PC-9 (cell line): Measurements from ENCODE around the gene STX8. TPM values are rescaled to one million over a fixed set of nuclear protein-coding genes. Genes with fewer than 3 reads are reported as not detected.

Experiments
- BruUV-seq: library from RNA; stranded (reverse); fragments of 400-500 nt; replicated peaks from 2 replicates; lab custom pipeline; 2021; lab: Mats Ljungman, UMichigan
- CTCF ChIA-PET: fragments of 300-600 bp; sonication (Branson Sonifier 250); formaldehyde crosslinking; loops from one replicate; lab custom pipeline; 2022; ENCODE audit warnings: antibody characterized with exemption; lab: Charles Lee
- POLR2A ChIA-PET: fragments of 300-600 bp; sonication (Branson Sonifier 250); formaldehyde crosslinking; loops from one replicate; lab custom pipeline; 2022; ENCODE audit warnings: antibody characterized with exemption; ENCODE audit not compliant: unreplicated experiment; lab: Charles Lee
- DNase-seq, 2 experiments: peaks; one replicate each; pipeline versions ENCODE4 v3.0.0 to v3.0.0-alpha.2; 2015 to 2022; ENCODE audit warnings: mixed read lengths in 1 of 2
- H2AFZ ChIP-seq: fragments of 200-600 bp; sonication (generic); 2 replicates; pipeline ENCODE4 v1.8.1; 2017; ENCODE audit warnings: antibody characterized with exemption
- H3F3A ChIP-seq: fragments of 200-600 bp; sonication (generic); 2 replicates; pipeline ENCODE4 v1.8.1; 2017; ENCODE audit warnings: antibody characterized with exemption, mild to moderate bottlenecking, low read depth; ENCODE audit not compliant: insufficient read depth
- H3K27ac ChIP-seq: fragments of 200-600 bp; sonication (generic); 2 replicates; pipeline ENCODE4 v1.6.1; 2016; ENCODE audit warnings: mixed run types
- H3K27me3 ChIP-seq: fragments of 200-600 bp; sonication (generic); 2 replicates; pipeline ENCODE4 v1.6.1; 2016; ENCODE audit warnings: low read depth, mixed run types; ENCODE audit not compliant: insufficient read depth
- H3K36me3 ChIP-seq: fragments of 200-600 bp; sonication (generic); 2 replicates; pipeline ENCODE4 v1.6.1; 2016; ENCODE audit warnings: low read depth, mixed run types
- H3K4me1 ChIP-seq: fragments of 200-600 bp; sonication (generic); replicated peaks from 2 replicates; pipeline ENCODE4 v1.6.1; 2016; ENCODE audit warnings: mixed run types; ENCODE audit not compliant: insufficient read depth
- H3K4me2 ChIP-seq: fragments of 200-600 bp; sonication (generic); 2 replicates; pipeline ENCODE4 v1.6.1; 2017; ENCODE audit warnings: mixed run types
- H3K4me3 ChIP-seq: fragments of 200-600 bp; sonication (generic); 2 replicates; pipeline ENCODE4 v1.6.1; 2016; ENCODE audit warnings: mixed run types
- H3K79me2 ChIP-seq: fragments of 200-600 bp; sonication (generic); 2 replicates; pipeline ENCODE4 v1.6.1; 2017; ENCODE audit warnings: low read depth, mixed run types
- H3K9me2 ChIP-seq: fragments of 200-600 bp; sonication (generic); 2 replicates; pipeline ENCODE4 v1.8.1; 2017; ENCODE audit warnings: mild to moderate bottlenecking; ENCODE audit not compliant: insufficient read depth
- H3K9me3 ChIP-seq: fragments of 200-600 bp; sonication (generic); 2 replicates; pipeline ENCODE4 v1.8.1; 2016; ENCODE audit warnings: low read depth; ENCODE audit not compliant: insufficient read depth
- H4K20me1 ChIP-seq: fragments of 200-600 bp; sonication (generic); 2 replicates; pipeline ENCODE4 v1.8.1; 2017; ENCODE audit not compliant: insufficient read depth
- EZH2 ChIP-seq: fragments of 200-600 bp; sonication (generic); IDR thresholded peaks from 2 replicates; pipeline ENCODE4 v1.8.0; 2017; ENCODE audit warnings: antibody characterized with exemption, low read depth
- intact Hi-C: fragments of 100-400 bp; cut with micrococcal nuclease; formaldehyde crosslinking; loops from one replicate; pipeline ENCODE4 v1.10.0; 2022; ENCODE audit not compliant: unreplicated experiment
- total RNA-seq: library from RNA; stranded (reverse); gene quantifications from 2 replicates; pipeline ENCODE4 v1.2.3, GENCODE V29; 2021
- TF ChIP-seq, protein P1 (sequence below): fragments of 200-600 bp; sonication (generic); conservative IDR thresholded peaks from 2 replicates; pipeline ENCODE4 v1.6.1; 2017; ENCODE audit warnings: mixed run types, antibody characterized with exemption, mild to moderate bottlenecking, moderate library complexity

STX8 gene
- total RNA-seq, 1 experiment from 2014 or later, result 60.6 TPM

DNA sequence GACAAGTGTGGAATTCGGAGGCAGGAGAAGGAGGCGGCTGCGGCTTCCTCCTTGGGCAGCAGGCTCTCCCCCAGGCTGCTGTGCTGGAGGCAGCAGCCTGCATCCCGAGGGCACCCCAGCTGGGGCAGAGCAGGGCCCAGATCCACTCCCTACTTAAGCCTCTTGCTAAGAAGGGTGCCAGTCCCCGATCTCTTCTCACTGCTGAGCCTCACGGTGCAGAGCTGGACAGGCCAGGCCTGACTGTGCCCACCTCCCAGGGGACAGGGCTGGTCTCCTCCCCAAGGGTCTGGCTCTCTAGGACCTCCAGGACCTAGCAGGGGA, 343.5 kb downstream of the STX8 start:
- H3K36me3 ChIP-seq, result no peaks in the 10 kb centered on the region
- H3K79me2 ChIP-seq, result no peaks in the 10 kb centered on the region
- no peaks in the 10 kb centered on the region for H3K9me2 ChIP-seq
- POLR2A ChIA-PET, result no interaction called here
- CTCF ChIA-PET, result no interaction called here
- no peaks in the 10 kb centered on the region for H3F3A ChIP-seq
- no TSS peak for BruUV-seq
- H4K20me1 ChIP-seq, result no peaks in the 10 kb centered on the region
- H3K27me3 ChIP-seq, result no peaks in the 10 kb centered on the region
- H3K4me2 ChIP-seq, result no peak overlapping the region
- no peak overlapping the region for H2AFZ ChIP-seq
- no peak for TF ChIP-seq EZH2
- TF ChIP-seq, protein P1, sequence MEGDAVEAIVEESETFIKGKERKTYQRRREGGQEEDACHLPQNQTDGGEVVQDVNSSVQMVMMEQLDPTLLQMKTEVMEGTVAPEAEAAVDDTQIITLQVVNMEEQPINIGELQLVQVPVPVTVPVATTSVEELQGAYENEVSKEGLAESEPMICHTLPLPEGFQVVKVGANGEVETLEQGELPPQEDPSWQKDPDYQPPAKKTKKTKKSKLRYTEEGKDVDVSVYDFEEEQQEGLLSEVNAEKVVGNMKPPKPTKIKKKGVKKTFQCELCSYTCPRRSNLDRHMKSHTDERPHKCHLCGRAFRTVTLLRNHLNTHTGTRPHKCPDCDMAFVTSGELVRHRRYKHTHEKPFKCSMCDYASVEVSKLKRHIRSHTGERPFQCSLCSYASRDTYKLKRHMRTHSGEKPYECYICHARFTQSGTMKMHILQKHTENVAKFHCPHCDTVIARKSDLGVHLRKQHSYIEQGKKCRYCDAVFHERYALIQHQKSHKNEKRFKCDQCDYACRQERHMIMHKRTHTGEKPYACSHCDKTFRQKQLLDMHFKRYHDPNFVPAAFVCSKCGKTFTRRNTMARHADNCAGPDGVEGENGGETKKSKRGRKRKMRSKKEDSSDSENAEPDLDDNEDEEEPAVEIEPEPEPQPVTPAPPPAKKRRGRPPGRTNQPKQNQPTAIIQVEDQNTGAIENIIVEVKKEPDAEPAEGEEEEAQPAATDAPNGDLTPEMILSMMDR, result no peak
- H3K27ac ChIP-seq, result no peak overlapping the region
- H3K4me3 ChIP-seq, result no peak overlapping the region
- no peaks in the 10 kb centered on the region for H3K4me1 ChIP-seq
- H3K9me3 ChIP-seq, result no peaks in the 10 kb centered on the region
- DNase-seq, result no peak
- intact Hi-C loops, result no loop called here

DNA sequence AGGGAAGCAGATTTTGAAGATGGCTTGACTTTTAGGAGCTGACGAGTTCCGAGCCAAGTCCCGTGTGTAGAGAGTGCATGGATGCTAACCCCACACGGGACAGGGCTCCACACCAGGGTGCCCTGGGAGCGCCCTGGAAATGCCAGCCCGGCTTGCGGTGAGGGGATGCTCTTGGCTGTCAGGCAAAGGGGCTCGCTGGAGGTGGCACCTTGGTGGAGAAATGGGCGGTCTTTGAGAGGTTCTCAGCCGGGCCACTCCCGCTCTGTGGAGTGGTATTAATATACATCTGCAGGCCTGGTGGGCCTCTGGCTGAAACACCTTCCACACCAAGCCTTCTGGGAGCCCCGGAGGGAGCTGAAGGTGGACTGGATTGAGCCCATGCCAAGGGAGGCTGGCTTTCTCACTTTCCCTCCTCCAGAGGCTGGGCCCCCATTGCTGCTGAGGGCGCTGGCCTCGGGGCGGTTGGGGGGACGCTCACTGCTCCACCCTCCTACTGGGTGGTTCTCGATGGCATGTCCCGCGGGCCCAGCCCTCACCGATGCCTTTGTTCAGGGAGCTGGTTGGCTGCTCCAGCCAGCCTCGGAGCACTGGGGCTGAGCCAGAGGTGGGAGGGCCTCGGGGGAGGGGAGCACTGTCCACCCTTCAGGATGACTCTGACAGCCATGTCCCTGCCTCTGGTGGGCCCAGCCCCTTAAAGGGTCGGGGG, 344.0 kb downstream of the STX8 start:
- ChIA-PET POLR2A (interaction anchor here (0.5 kb wide), 1 partner anchor 1344 kb away, joined by 3 read pairs; no protein-coding TSS in a partner anchor), CTCF (no interaction called here)
- no peaks in the 10 kb centered on the region for H3F3A ChIP-seq
- H3K9me3 ChIP-seq, result no peaks in the 10 kb centered on the region
- intact Hi-C loops, result no loop called here
- no peak overlapping the region for H3K4me2 ChIP-seq
- no peak overlapping the region for H2AFZ ChIP-seq
- no peaks in the 10 kb centered on the region for H3K27me3 ChIP-seq
- H4K20me1 ChIP-seq, result no peaks in the 10 kb centered on the region
- no peak overlapping the region for H3K4me3 ChIP-seq
- DNase-seq, result no peak
- no peaks in the 10 kb centered on the region for H3K36me3 ChIP-seq
- TF ChIP-seq, protein P1, result no peak
- no TSS peak for BruUV-seq
- H3K79me2 ChIP-seq, result no peaks in the 10 kb centered on the region
- no peak overlapping the region for H3K27ac ChIP-seq
- H3K9me2 ChIP-seq, result no peaks in the 10 kb centered on the region
- no peaks in the 10 kb centered on the region for H3K4me1 ChIP-seq

DNA sequence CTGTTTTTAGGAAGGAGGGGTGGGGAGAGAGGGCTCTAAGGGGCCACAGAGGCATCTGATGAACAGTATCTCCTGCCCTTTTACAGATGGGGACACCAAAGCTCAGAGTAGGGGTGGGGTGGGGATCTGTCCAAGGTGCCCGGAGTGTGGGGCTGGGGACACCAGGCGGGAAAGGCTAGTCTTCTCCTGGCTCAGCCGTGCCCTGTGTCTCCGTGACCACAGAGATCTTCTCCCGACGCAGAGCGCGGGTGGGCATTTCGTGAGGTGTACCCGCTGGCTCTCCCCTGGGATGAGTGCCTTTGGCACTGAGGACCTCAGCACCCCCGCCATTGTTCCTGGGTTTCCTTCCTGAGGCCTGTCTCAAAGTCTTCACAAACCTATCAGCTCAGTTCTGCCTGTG, 344.8 kb downstream of the STX8 start:
- TF ChIP-seq EZH2, result no peak
- TF ChIP-seq, protein P1, result no peak
- Histone ChIP-seq H3F3A (no peaks in the 10 kb centered on the region), H3K27me3 (no peaks in the 10 kb centered on the region), H4K20me1 (no peaks in the 10 kb centered on the region), H3K4me3 (no peak overlapping the region), H3K36me3 (no peaks in the 10 kb centered on the region), H3K9me3 (no peaks in the 10 kb centered on the region), H3K9me2 (no peaks in the 10 kb centered on the region), H3K79me2 (no peaks in the 10 kb centered on the region), H3K4me2 (no peak overlapping the region), H2AFZ (no peak overlapping the region), H3K27ac (no peak overlapping the region), H3K4me1 (no peaks in the 10 kb centered on the region)
- intact Hi-C loops, result no loop called here
- ChIA-PET POLR2A (interaction anchor here (0.7 kb wide), 1 partner anchor 292 kb away, joined by 9 read pairs; no protein-coding TSS in a partner anchor), CTCF (interaction anchor here (0.6 kb wide), 1 partner anchor 390 kb away, joined by 8 read pairs; no protein-coding TSS in a partner anchor)
- BruUV-seq, result no TSS peak
- no peak for DNase-seq
